ENCODE measurements around the gene ENKUR. TPM values are rescaled to one million over a fixed set of nuclear protein-coding genes. Genes with fewer than 3 reads are reported as not detected.
A peak's percentile ranks its signal among the peaks of the same experiment; 100 is the strongest.

The ENKUR gene
- total and polyA plus RNA-seq, 2 experiments from 2014 or later, result 1.6 to 3.1 TPM

- TF ChIP-seq EZH2phosphoT487 (IDR thresholded peaks at IDR 0.05; ENCODE audit: low read depth, severe bottlenecking, unreplicated experiment) (no peak), CTCF (IDR thresholded peaks at IDR 0.05; ENCODE audit: poor library complexity) (no peak), EZH2 (IDR thresholded peaks at IDR 0.05; ENCODE audit: borderline replicate concordance) (no peak)
- no peaks in the 10 kb centered on the region for H3K79me2 ChIP-seq
- no peaks in the 10 kb centered on the region for H4K20me1 ChIP-seq (ENCODE audit: insufficient read depth, poor library complexity, severe bottlenecking)
- no peaks in the 10 kb centered on the region for H3K9me2 ChIP-seq (replicated peaks; ENCODE audit: insufficient read depth)
- 88% methylated on average over 1 of the region's 1 CpG for WGBS (ENCODE audit: low lambda C conversion rate, missing lambda C conversion rate)
- no peaks in the 10 kb centered on the region for H3K9me3 ChIP-seq (ENCODE audit: low read depth)
- H2AFZ ChIP-seq, result no peak overlapping the region
- H3K27ac ChIP-seq, result no peak overlapping the region
- H3K27me3 ChIP-seq, result no peaks in the 10 kb centered on the region
- no peaks in the 10 kb centered on the region for H3K36me3 ChIP-seq (replicated peaks; ENCODE audit: insufficient read depth, low read depth)
- no peak for DNase-seq (ENCODE audit: low spot score)
- no peak overlapping the region for H3K4me3 ChIP-seq
- H3K4me1 ChIP-seq (ENCODE audit: insufficient read depth), result no peaks in the 10 kb centered on the region
- H3K4me2 ChIP-seq, result no peak overlapping the region
Measured at GRCh38 chr10:25028711-25029110, 12.8 kb upstream of the ENKUR start.

- TF ChIP-seq CTCF (IDR thresholded peaks at IDR 0.05; ENCODE audit: poor library complexity) (peak; percentile 19), EZH2phosphoT487 (IDR thresholded peaks at IDR 0.05; ENCODE audit: low read depth, severe bottlenecking, unreplicated experiment) (no peak)
- Histone ChIP-seq H3K4me3 (no peak overlapping the region), H4K20me1 (ENCODE audit: insufficient read depth, poor library complexity, severe bottlenecking) (no peaks in the 10 kb centered on the region), H3K27me3 (no peaks in the 10 kb centered on the region), H3K4me2 (no peak overlapping the region), H3K79me2 (no peaks in the 10 kb centered on the region), H3K4me1 (ENCODE audit: insufficient read depth) (no peaks in the 10 kb centered on the region), H3K36me3 (replicated peaks; ENCODE audit: insufficient read depth, low read depth) (no peaks in the 10 kb centered on the region), H3K27ac (no peak overlapping the region), H2AFZ (no peak overlapping the region), H3K9me3 (ENCODE audit: low read depth) (no peaks in the 10 kb centered on the region), H3K9me2 (replicated peaks; ENCODE audit: insufficient read depth) (no peaks in the 10 kb centered on the region)
- WGBS (ENCODE audit: low lambda C conversion rate, missing lambda C conversion rate), result 83% methylated on average over 1 of the region's 1 CpG
- DNase-seq (ENCODE audit: low spot score), result no peak
Measured at GRCh38 chr10:25026463-25026862, 10.5 kb upstream of the ENKUR start.

- no peak overlapping the region for H3K4me2 ChIP-seq
Measured at GRCh38 chr10:25024528-25024927, 8.6 kb upstream of the ENKUR start.

More at GRCh38 chr10:25024528-25024927, 8.6 kb upstream of the ENKUR start:
- Histone ChIP-seq H3K27ac (no peak overlapping the region), H4K20me1 (ENCODE audit: insufficient read depth, poor library complexity, severe bottlenecking) (no peaks in the 10 kb centered on the region), H2AFZ (no peak overlapping the region), H3K9me3 (ENCODE audit: low read depth) (no peaks in the 10 kb centered on the region), H3K9me2 (replicated peaks; ENCODE audit: insufficient read depth) (no peaks in the 10 kb centered on the region), H3K4me1 (ENCODE audit: insufficient read depth) (no peaks in the 10 kb centered on the region), H3K4me3 (no peak overlapping the region), H3K27me3 (no peaks in the 10 kb centered on the region), H3K79me2 (no peaks in the 10 kb centered on the region), H3K36me3 (replicated peaks; ENCODE audit: insufficient read depth, low read depth) (no peaks in the 10 kb centered on the region)
- WGBS (ENCODE audit: low lambda C conversion rate, missing lambda C conversion rate), result 85% methylated on average over 8 of the region's 8 CpGs
- no peak for DNase-seq (ENCODE audit: low spot score)
- no peak for TF ChIP-seq CTCF (IDR thresholded peaks at IDR 0.05; ENCODE audit: poor library complexity)
- TF ChIP-seq EZH2phosphoT487 (IDR thresholded peaks at IDR 0.05; ENCODE audit: low read depth, severe bottlenecking, unreplicated experiment), result no peak
- no peak for TF ChIP-seq EZH2 (IDR thresholded peaks at IDR 0.05; ENCODE audit: borderline replicate concordance)

Measured in hepatocyte (in vitro differentiated cells).